ENCODE results near the gene FAM50B.

- TF ChIP-seq, protein P1, sequence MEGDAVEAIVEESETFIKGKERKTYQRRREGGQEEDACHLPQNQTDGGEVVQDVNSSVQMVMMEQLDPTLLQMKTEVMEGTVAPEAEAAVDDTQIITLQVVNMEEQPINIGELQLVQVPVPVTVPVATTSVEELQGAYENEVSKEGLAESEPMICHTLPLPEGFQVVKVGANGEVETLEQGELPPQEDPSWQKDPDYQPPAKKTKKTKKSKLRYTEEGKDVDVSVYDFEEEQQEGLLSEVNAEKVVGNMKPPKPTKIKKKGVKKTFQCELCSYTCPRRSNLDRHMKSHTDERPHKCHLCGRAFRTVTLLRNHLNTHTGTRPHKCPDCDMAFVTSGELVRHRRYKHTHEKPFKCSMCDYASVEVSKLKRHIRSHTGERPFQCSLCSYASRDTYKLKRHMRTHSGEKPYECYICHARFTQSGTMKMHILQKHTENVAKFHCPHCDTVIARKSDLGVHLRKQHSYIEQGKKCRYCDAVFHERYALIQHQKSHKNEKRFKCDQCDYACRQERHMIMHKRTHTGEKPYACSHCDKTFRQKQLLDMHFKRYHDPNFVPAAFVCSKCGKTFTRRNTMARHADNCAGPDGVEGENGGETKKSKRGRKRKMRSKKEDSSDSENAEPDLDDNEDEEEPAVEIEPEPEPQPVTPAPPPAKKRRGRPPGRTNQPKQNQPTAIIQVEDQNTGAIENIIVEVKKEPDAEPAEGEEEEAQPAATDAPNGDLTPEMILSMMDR (IDR thresholded peaks at IDR 0.05): no peak
- TF ChIP-seq POLR2A (IDR thresholded peaks at IDR 0.05): no peak
Observed at GRCh38 chr6:3893487-3893886, 44.3 kb downstream of the FAM50B start.

Data from uterus (tissue), 2 donors.